ENCODE measurements around the gene PTGDS. TPM values are rescaled to one million over a fixed set of nuclear protein-coding genes. Genes with fewer than 3 reads are reported as not detected.

The PTGDS gene
- total RNA-seq, 1 donor, result 10.8 TPM

GRCh38 chr9:137021568-137021978 lies 44.3 kb downstream of the PTGDS start:
- no peak overlapping the region for H3K4me3 ChIP-seq (ENCODE audit: low read depth, low read length)
- no peak for TF ChIP-seq CTCF (IDR thresholded peaks at IDR 0.05; ENCODE audit: insufficient read depth, low read depth, low read length)

GRCh38 chr9:137021979-137022661 lies 44.8 kb downstream of the PTGDS start:
- no peak for TF ChIP-seq CTCF (IDR thresholded peaks at IDR 0.05; ENCODE audit: insufficient read depth, low read depth, low read length)
- peak; percentile 57 for DNase-seq (ENCODE audit: low read depth)

More at GRCh38 chr9:137021568-137021978, 44.3 kb downstream of the PTGDS start:
- no peak for DNase-seq (ENCODE audit: low read depth)

GRCh38 chr9:137022662-137023008 lies 45.3 kb downstream of the PTGDS start:
- no peak for TF ChIP-seq CTCF (IDR thresholded peaks at IDR 0.05; ENCODE audit: insufficient read depth, low read depth, low read length)
- no peak for DNase-seq (ENCODE audit: low read depth)
- no peak overlapping the region for H3K4me3 ChIP-seq (ENCODE audit: low read depth, low read length)

More at GRCh38 chr9:137021979-137022661, 44.8 kb downstream of the PTGDS start:
- no peak overlapping the region for H3K4me3 ChIP-seq (ENCODE audit: low read depth, low read length)

GRCh38 chr9:137023157-137023556 lies 45.9 kb downstream of the PTGDS start:
- peak; percentile 27 for DNase-seq (ENCODE audit: low read depth)
- H3K4me3 ChIP-seq (ENCODE audit: low read depth, low read length), result no peak overlapping the region
- no peak for TF ChIP-seq CTCF (IDR thresholded peaks at IDR 0.05; ENCODE audit: insufficient read depth, low read depth, low read length)

GRCh38 chr9:137023583-137023991 lies 46.3 kb downstream of the PTGDS start:
- no peak for DNase-seq (ENCODE audit: low read depth)
- TF ChIP-seq CTCF (IDR thresholded peaks at IDR 0.05; ENCODE audit: insufficient read depth, low read depth, low read length), result no peak
- H3K4me3 ChIP-seq (ENCODE audit: low read depth, low read length), result no peak overlapping the region

GRCh38 chr9:137025517-137025966 lies 48.2 kb downstream of the PTGDS start:
- DNase-seq (ENCODE audit: low read depth), result no peak
- TF ChIP-seq CTCF (IDR thresholded peaks at IDR 0.05; ENCODE audit: insufficient read depth, low read depth, low read length), result no peak
- H3K4me3 ChIP-seq (ENCODE audit: low read depth, low read length), result no peak overlapping the region

- H3K4me3 ChIP-seq (ENCODE audit: low read depth, low read length), result no peak overlapping the region
- DNase-seq (ENCODE audit: low read depth), result no peak
Observed at GRCh38 chr9:137026384-137026783, 49.1 kb downstream of the PTGDS start.

More at GRCh38 chr9:137026384-137026783, 49.1 kb downstream of the PTGDS start:
- no peak for TF ChIP-seq CTCF (IDR thresholded peaks at IDR 0.05; ENCODE audit: insufficient read depth, low read depth, low read length)

Measured in fibroblast of villous mesenchyme (primary cell).